AML-193 (cell line): ENCODE results near the gene KCNG1.
"Not testable (repeated sequence)": the region's sequence is repeated elsewhere in the genome, so short reads cannot be mapped to it uniquely, and the experiment has no call there.

ENCODE experiments used
- DNase-seq, 2 experiments: peaks; one replicate each; lab custom pipeline; 2025; lab: John Stamatoyannopoulos, UW

KCNG1 gene

GRCh38 chr20:50981714-50982048 is 41.2 kb downstream of the KCNG1 start:
- DNase-seq = no peak

- peak; percentile 37 to 50 for DNase-seq
These were observed 41.8 kb downstream of the KCNG1 start for GRCh38 chr20:50980851-50981713.

DNA sequence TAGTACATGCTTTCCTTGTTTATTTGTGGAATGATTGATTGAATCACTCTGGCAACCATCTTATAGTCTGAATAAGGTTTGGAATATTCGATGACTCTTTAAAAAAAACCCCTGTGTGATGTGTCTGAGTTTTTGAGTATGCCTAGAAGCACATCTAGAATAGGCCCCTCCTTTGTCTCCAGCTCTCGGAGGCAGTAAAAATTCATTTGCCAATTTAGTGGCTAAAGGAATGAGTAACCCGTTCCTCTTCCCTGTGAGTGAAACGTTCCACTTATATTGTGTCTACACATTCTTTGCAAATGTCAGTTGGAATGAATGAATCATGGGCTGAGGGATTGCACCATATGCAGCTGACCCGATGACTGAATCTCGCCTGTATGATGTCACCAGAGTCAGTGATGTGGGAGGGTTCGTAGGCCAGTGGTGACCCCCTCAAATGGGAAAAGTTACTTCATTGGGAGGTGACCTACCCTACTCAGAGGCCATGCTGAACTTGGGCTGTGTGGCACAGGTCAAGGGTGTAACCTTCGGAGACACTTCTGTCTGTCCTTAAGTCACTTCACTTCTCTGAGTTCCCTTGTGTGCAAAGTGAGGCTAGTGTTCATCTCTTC is 42.7 kb downstream of the KCNG1 start:
- DNase-seq = peak; percentile 6 to 11

- DNase-seq = not testable (repeated sequence)
These were observed 44.4 kb downstream of the KCNG1 start for GRCh38 chr20:50978533-50978932.

DNA sequence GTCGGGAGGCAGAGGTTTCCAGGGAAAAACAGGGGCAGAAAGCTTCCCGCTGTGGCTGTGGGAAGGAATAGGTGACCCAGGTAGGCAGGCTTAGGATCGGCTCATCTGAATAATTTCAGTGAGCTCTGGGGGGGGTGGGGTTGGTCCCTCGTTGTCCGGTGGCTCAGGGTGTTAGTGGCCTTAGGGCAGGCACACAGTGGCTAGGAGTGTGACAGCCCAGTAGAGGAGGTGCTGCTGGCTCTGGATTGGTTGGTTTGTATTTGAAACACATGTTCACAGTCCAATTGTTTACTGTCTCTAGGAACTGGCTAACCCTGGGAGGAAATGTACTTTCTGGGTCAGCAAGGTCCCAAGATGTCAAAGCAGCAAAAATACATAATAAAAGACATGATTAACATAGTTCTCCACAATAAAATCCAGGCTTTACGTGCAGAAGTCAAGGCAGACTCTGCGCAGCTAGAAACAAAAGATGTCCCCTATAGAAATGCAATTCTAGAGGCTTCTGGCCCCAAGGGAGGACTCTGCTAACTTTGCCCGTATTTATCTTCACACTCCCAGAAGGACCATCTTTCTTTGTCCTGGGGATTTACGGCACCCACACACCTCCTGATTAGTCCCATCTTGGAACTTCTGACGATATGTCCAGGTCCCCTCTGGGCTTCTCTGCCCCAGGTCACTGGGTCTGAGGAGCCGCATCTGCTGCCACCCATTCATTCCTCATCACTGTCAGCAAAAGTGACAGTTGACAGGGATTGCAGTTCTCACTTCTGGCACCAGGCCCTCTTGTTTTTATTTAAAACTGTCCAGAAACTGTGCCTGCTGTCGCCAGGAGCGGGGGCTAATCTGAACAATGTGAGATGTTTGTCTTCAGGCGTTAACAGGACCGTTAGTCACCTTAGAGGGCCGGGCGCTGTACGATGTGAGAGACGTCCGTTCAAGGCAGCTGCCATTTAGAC is 45.6 kb downstream of the KCNG1 start:
- no peak for DNase-seq

DNA sequence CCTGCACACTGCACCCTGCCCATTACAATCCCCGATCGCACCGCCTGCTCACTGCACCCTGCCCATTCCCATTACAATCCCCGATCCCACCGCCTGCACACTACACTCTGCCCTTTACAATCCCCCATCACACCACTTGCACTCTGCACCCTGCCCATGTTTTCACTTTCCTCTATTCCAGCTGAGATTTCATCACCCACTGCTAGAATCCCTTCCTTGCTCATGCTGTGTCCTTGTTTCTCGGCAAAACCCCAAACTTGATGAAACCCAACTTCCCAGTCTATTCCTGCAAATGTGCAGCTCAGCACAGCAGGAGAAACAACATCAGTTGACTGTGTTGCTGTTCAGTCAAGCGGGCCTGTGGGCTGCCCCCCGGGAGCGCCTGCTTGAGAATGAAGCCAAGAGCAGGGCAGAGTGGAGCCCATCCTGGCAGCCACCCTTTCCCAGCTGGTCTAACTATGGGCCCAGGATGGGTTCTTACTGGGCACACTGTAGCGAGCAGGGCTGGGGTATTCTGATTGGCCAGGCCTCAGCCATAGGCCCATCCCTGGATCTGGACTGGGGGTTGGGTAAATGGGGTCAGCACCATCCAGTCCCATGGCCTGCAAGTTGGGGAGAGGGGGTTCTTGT is 47.1 kb downstream of the KCNG1 start:
- DNase-seq = no peak

DNA sequence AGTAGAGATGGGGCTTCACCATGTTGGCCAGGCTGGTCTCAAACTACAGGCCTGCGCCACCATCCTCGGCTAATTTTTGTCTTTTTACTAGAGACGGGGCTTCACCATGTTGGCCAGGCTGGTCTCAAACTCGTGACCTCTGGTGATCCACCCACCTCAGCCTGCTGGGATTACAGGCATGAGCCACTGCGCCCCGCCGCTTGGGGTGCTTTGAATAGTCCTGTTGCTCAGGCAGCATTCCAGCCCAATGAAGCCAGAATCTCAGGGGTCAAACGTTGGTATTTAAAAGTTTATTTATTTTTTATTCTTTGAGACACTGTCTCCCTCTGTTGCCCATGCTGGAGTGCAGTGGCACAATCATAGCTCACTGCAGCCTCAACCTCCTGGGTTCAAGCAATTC is 53.0 kb downstream of the KCNG1 start:
- DNase-seq = no peak

DNA sequence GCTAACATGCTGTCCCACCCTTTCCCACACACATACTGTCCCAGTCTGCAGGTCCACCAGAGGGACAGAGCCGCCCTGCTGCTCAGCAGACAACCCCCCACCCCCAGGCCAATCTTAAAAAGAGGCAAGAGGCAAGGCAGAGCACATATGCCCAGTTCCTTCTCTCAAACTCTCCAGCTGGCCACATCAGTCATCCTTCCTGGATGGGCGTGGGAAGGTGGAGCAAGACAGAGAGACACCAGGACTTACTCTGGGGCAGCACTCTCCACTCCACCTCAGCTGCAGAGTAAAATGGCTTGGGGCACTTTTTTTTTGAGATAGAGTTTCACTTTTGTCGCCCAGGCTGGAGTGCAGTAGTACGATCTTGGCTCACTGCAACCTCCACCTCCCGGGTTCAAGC is 53.5 kb downstream of the KCNG1 start:
- DNase-seq = no peak

GRCh38 chr20:50968289-50968688 is 54.6 kb downstream of the KCNG1 start:
- no peak for DNase-seq

DNA sequence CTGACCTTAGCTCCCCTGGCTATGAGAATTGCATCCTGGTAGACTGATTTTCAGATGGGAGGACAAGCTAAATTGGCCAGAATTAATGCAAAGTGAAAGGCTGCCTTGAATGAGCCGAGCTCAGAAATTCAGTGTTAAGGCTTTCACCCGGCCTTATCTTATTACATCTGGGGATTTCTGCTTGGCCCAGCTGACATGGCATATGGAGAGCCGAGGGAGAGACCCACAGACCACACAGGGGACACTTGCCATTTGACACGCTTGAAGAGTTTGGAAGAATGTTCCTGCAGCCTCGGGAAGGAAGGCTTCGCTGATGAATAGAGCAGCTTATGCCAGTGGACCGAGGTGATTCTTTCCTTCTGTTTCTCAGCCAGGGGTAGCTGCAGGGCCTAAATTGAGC is 55.3 kb downstream of the KCNG1 start:
- no peak for DNase-seq

GRCh38 chr20:50959543-50960126 is 63.3 kb downstream of the KCNG1 start:
- no peak for DNase-seq

DNA sequence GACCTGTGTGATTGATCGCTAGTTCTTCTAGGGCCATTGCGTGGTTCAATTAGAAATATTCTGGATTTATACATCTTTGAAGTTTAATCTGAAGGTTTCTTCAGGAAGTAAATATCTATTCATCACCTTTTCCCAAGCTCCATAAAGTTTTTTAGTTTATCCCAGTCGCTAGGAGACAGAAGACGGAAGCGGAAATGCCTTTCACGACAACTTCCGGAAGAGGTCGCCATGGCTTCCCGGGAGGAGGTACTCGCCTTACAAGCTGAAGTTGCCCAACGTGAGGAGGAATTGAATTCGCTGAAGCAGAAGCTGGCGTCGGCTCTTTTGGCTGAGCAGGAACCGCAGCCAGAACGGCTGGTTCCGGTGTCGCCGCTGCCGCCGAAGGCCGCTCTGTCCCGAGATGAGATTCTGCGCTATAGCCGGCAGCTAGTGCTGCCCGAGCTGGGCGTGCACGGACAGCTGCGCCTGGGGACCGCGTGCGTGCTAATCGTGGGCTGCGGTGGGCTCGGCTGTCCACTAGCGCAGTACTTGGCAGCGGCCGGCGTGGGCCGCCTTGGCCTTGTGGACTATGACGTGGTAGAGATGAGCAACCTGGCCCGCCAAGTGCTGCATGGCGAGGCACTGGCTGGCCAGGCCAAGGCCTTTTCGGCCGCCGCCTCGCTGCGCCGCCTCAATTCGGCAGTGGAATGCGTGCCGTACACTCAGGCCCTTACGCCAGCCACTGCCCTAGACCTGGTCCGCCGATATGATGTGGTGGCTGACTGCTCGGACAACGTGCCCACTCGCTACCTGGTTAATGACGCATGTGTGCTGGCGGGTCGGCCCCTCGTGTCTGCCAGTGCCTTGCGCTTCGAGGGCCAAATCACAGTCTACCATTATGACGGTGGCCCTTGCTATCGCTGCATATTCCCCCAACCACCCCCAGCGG is 64.0 kb downstream of the KCNG1 start, which contains the start of gene MOCS3:
Gene MOCS3, plus strand, starts transcription at position 204 of the 928 bp plus-strand sequence. Its CDS starts 25 bp downstream, at position 229.
- DNase-seq = peak; percentile 90 to 96

GRCh38 chr20:50957798-50958614 is 64.9 kb downstream of the KCNG1 start, which contains the start of gene DPM1:
TSS of gene DPM1 (minus strand) at chr20:50958532. CDS start at chr20:50958523, 9 bp downstream.
- peak; percentile 88 to 96 for DNase-seq

DNA sequence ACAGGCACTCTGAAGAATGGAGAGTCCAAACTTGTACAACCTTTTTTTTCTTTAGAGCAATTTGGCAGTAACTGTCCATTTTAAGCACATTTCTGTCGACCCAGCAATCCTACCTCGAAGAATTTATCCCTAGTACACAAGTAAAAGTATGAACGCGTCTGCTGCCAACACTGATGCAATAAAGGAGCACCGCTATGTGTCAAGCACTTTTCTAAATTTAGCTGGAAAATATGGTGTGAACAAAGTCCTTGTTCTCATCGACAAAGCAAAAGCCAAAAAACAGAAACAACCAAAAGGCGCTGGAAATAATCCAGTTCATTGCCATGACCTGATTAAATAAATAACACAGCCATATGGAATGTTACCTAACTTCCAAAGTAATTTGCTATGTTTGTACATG is 65.6 kb downstream of the KCNG1 start:
- no peak for DNase-seq

DNA sequence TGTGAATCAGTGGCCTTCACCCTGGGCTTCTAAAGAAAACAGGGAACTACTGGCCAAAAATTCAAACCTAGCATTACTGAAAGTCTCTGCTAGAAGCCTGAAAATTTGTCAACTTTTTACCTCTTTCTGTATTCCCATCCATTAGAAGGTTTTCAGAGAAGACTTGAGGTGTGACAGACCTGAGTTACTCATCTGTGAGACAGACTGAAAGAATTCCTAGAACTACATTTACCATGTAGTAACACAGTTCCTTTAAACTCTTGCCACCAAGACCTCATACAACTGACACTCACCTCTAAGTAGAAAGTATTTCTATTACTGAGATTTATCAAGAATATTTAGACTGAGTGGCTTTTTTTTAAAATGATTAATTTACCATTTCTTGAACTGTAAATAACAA is 69.1 kb downstream of the KCNG1 start:
- no peak for DNase-seq
